Measurements from ENCODE around the gene ADARB1. TPM values are rescaled to one million over a fixed set of nuclear protein-coding genes. Genes with fewer than 3 reads are reported as not detected.

ADARB1 gene
- total RNA-seq, 1 experiment from 2014 or later: 7.9 TPM

DNA sequence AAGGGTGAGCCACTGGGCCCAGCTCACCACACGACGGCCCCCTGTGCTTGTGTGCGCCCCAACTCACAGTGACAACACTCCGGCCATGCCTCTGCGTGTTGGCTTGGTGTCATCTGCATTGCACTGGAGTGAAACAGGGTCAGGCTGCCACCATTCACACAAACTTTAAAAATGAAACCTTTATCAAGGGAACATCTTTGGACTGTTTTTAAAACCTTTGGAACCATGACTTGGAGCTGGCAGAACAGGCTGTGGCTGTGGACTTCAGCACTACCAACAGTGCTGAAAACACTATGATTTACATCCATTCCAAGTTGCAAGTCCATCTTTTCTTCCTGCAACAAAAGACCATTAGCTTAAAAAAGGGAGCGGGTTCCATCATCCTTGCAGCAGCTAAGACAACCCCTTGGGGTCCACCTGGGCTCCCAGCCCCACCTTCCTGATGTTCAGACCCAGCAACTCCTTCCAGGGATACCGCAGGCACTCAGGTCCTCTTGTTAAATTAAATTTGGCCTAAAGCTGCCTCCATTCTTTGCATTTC is 187.7 kb downstream of the ADARB1 start:
- H3K36me3 ChIP-seq: peaks cover 40% of the 10 kb centered on the region
- H3K27ac ChIP-seq: no peak overlapping the region
- peaks cover 22% of the 10 kb centered on the region for H3K27me3 ChIP-seq (replicated peaks)
- no peaks in the 10 kb centered on the region for H3K9me3 ChIP-seq (replicated peaks)
- no peak overlapping the region for H3K4me3 ChIP-seq
- H3K4me1 ChIP-seq (replicated peaks): no peaks in the 10 kb centered on the region
- no peak for DNase-seq (ENCODE audit: low read depth in 1 of 2, low spot score in 2 of 2)

DNA sequence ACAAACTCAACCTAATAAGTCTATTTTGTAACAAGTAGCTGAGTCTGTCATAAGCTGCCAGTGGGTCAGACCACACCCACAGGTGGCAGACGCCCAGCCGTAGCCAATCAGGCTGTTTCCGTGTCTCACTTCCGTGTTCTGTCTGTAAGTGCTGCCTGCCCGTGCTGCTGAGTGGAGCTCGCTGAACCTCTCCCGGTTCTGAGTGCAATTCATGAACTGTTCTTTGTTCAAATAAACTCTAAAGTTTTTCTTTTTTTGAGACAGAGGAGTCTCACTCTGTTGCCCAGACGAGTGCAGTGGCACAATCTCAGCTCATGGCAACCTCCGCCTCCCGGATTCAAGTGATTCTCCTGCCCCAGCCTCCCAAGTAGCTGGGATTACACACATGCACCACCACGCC is 188.2 kb downstream of the ADARB1 start:
- Histone ChIP-seq H3K36me3 (peaks cover 46% of the 10 kb centered on the region), H3K4me1 (replicated peaks) (no peaks in the 10 kb centered on the region), H3K9me3 (replicated peaks) (no peaks in the 10 kb centered on the region), H3K4me3 (no peak overlapping the region), H3K27me3 (replicated peaks) (peaks cover 17% of the 10 kb centered on the region), H3K27ac (no peak overlapping the region)
- no peak for DNase-seq (ENCODE audit: low read depth in 1 of 2, low spot score in 2 of 2)

DNA sequence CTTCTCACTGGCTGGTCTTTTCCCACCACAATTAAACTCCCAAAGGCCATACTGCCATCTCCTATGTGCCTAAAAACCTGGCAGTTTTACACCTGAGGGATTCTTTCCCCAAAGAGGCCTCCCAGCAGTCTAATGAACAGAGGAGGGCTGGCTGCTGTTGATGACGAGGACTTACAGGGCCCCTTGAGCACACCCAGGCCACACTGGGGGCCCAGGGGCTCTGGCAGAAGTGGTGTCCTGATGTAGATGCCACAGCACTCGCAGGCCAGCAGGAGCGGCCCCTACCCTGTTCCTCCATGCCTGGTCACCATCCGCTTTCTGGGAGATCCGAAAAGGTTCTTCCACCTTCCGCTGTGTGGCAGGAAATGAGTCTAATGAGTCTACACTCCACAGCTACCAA is 189.2 kb downstream of the ADARB1 start:
- Histone ChIP-seq H3K4me3 (no peak overlapping the region), H3K4me1 (replicated peaks) (no peaks in the 10 kb centered on the region), H3K9me3 (replicated peaks) (no peaks in the 10 kb centered on the region), H3K36me3 (peaks cover 48% of the 10 kb centered on the region), H3K27me3 (replicated peaks) (peaks cover 7% of the 10 kb centered on the region), H3K27ac (no peak overlapping the region)
- no peak for DNase-seq (ENCODE audit: low read depth in 1 of 2, low spot score in 2 of 2)

DNA sequence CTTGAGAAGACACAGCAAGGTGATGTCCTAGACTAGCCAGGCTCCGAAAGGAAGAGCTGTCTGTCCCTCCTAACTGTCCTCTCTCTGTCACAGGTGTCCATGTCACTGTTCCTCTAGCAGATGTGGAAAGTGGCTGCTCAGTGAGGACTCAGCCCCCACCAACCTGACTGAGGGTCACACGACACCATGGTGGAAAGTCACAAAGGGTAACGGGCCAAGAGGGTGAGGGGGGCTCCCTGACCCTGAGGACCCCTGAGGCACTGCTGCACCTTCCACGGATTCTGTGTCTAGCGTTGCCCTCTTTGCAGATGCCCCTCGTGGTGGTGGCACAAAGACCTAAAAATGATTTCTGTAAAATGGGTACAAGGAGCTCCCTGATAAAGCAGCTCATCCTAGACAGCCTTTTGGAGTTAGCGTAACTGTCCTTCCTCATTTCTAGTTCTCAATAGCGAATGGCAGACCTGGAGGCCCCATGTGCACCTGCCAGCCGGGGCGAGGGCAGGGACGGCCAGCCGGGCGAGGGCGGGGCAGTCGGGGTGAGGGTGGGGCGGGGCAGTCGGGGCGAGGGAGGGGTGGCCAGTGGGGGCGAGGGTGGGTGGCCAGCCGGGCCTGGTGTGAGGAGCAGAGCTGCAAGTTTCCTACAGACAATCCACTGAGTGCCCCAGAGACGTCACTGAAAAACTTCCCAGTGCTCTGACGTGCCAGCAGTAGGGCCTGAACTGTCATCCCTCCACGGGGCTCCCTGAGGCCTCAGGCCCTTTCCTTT is 189.9 kb downstream of the ADARB1 start:
- H3K27me3 ChIP-seq (replicated peaks): no peaks in the 10 kb centered on the region; the same call in 1 of the 2 replicates
- H3K27ac ChIP-seq: no peak overlapping the region
- H3K4me1 ChIP-seq (replicated peaks): no peaks in the 10 kb centered on the region
- DNase-seq (ENCODE audit: low read depth in 1 of 2, low spot score in 2 of 2): peak in 1 of 2 experiments; percentile 37
- peaks cover 48% of the 10 kb centered on the region for H3K36me3 ChIP-seq
- no peak overlapping the region for H3K4me3 ChIP-seq
- no peaks in the 10 kb centered on the region for H3K9me3 ChIP-seq (replicated peaks)

DNA sequence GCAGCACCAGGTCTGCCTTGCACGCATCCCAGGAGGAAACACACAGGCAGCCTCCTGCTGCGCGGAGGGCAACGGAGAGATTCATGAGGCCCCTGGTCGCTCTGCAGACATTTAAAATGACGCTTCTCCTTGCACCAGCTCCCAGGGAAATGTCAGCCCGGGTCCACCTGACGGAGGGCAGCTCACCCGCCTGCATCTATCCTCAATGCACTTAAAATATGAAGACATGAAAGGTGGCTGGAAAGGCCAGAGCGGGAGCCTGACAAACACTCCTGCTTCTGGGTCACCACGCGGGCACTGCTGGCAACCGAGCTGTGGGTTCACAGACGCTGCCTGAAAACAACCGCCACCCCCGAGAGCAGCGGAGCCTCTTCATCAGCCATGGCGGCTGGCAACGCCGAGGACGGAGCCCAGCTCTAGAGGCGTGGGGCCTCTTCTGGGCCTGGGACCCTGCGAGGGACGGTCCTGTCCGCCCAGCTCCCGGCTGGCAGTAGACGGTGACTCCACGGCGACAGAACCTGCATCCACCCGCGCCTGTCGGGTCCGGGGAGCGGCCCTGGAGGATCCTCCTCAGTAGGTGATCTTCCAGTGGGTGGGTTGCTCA is 190.6 kb downstream of the ADARB1 start:
- no peak overlapping the region for H3K4me3 ChIP-seq
- H3K9me3 ChIP-seq (replicated peaks): no peaks in the 10 kb centered on the region
- no peak overlapping the region for H3K27ac ChIP-seq
- DNase-seq (ENCODE audit: low read depth in 1 of 2, low spot score in 2 of 2): peak in 1 of 2 experiments; percentile 37
- H3K36me3 ChIP-seq: peaks cover 53% of the 10 kb centered on the region
- H3K27me3 ChIP-seq (replicated peaks): no peaks in the 10 kb centered on the region
- no peaks in the 10 kb centered on the region for H3K4me1 ChIP-seq (replicated peaks)

DNA sequence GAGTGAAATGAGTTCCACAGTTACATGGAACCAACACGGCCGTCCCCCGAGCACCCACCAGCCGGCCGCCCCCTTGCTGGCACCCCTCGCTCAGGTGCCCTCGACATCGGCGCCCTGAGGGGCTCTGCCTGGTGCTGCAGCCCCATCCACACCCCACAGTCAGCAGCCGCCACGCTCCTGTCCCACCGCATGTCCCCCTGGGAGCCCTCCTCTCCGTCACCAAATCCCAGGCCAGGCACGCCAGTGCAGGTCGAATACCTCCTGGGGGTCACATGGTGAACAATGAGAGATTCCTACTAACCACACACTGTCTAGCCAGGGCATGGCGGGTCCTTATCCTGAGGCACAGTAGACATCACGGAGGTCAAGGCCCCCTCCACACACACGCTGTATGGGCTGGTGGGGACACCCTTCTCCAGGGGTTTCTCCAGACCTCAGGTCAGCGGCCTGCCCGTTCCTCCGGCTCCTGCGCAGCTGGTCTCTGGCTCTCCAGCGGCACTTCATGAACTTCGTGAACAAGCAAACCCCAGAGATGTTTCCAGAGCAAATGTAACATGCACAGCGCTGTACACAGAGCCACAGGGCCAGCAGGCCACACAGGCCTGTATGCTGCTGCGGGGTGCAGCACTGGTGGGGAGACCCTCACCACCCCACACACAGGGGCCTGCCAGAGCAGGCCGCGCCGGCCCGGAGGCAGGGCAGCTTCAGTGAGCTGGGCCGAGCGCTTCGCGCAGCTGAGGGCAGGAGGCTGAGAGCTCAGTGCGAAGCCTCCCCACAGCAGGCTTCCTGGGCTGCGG is 191.5 kb downstream of the ADARB1 start:
- Histone ChIP-seq H3K4me3 (no peak overlapping the region), H3K4me1 (replicated peaks) (no peaks in the 10 kb centered on the region), H3K27ac (no peak overlapping the region), H3K36me3 (peaks cover 62% of the 10 kb centered on the region), H3K27me3 (replicated peaks) (no peaks in the 10 kb centered on the region), H3K9me3 (replicated peaks) (no peaks in the 10 kb centered on the region)
- DNase-seq (ENCODE audit: low read depth in 1 of 2, low spot score in 2 of 2): peak in 1 of 2 experiments; percentile 41

DNA sequence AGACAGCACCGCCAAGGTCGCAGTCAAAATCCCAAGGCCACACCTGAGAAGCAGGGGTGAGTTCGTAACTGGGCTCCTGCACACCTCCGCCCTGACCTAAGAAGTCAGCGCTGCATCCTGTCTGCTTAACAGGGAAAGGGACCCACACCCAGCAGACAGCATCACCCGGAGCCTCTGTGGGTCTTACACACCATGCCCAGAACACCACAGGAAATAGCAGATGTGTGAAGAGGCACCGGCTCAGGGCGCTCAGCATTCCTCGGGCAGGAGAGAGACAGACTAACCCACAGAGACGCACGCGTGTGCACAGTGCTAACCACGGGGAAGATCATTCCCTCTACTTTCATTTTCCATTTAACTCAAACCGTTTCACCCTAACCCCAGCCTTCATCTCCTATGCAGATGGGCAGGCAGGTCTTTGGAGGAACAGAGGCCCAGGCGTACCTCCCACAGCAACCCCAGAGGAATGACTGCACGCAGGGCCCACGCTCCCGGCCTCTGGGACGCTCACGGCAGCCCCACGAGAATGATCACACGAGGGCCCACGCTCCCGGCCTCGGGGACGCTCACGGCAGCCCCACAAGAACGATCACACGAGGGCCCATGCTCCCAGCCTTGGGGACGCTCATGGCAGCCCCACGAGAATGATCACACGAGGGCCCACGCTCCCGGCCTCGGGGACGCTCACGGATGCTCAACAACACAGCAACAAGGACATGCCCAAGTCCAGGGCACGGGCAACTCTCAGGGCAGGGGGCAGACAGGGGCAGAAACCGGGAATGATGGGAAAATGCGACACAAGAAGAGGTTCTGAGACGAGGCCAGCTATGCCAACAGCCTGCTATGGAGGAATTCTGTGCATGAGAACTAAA is 192.4 kb downstream of the ADARB1 start:
- H3K4me1 ChIP-seq (replicated peaks): no peaks in the 10 kb centered on the region
- 0 out of 2 replicates have a peak, but pooled peaks cover 1% of the 10 kb centered on the region for H3K9me3 ChIP-seq (replicated peaks)
- peak in 1 of 2 experiments; percentile 33 for DNase-seq (ENCODE audit: low read depth in 1 of 2, low spot score in 2 of 2)
- no peak overlapping the region for H3K4me3 ChIP-seq
- H3K36me3 ChIP-seq: peaks cover 70% of the 10 kb centered on the region
- no peak overlapping the region for H3K27ac ChIP-seq
- no peaks in the 10 kb centered on the region for H3K27me3 ChIP-seq (replicated peaks)

DNA sequence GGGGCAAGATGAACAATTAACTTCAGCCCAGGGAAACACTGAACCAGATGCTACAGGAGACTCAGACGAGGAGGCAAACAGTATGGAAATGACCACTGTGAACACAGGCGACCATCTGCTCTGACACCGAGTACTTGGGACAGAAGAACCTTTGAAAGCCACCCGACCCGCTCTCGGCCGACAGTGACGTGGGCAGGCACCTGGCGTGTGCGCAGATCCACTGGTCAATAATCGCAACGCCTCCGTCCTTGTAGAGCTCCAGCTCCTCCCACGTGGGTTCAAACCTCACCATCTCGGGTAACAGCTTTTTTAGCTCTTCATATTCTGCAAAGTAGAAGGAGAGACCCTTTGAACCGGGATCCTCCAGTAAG is 193.0 kb downstream of the ADARB1 start:
- H3K27me3 ChIP-seq (replicated peaks): no peaks in the 10 kb centered on the region
- no peak for DNase-seq (ENCODE audit: low read depth in 1 of 2, low spot score in 2 of 2)
- no peaks in the 10 kb centered on the region for H3K4me1 ChIP-seq (replicated peaks)
- 0 out of 2 replicates have a peak, but pooled peaks cover 4% of the 10 kb centered on the region for H3K9me3 ChIP-seq (replicated peaks)
- peaks cover 73% of the 10 kb centered on the region for H3K36me3 ChIP-seq
- H3K4me3 ChIP-seq: no peak overlapping the region
- no peak overlapping the region for H3K27ac ChIP-seq

DNA sequence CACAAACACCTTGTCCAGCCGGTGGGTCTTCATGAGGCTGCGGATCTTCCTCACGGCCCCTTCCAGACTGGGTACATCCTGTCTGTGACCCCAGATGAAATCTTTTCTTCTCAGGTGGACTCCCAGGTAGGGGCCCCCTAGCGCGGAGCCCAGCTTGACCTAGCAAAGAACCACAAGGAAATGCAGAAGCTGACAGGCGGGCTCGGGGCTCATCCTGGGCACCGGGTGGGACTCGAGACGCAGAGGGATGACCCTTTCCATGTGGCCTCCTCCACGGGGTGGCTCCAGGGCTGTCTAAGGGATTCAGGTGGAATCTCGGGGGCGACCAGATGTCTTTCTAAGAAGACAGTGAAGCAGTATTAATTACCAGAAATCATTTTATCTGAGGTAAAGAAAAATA is 195.5 kb downstream of the ADARB1 start:
- Histone ChIP-seq H3K36me3 (peaks cover 82% of the 10 kb centered on the region), H3K4me1 (replicated peaks) (no peaks in the 10 kb centered on the region), H3K4me3 (no peak overlapping the region), H3K27me3 (replicated peaks) (no peaks in the 10 kb centered on the region), H3K27ac (no peak overlapping the region), H3K9me3 (replicated peaks) (peaks cover 7% of the 10 kb centered on the region; the same call in 1 of the 2 replicates)
- peak in 1 of 2 experiments; percentile 35 for DNase-seq (ENCODE audit: low read depth in 1 of 2, low spot score in 2 of 2)

DNA sequence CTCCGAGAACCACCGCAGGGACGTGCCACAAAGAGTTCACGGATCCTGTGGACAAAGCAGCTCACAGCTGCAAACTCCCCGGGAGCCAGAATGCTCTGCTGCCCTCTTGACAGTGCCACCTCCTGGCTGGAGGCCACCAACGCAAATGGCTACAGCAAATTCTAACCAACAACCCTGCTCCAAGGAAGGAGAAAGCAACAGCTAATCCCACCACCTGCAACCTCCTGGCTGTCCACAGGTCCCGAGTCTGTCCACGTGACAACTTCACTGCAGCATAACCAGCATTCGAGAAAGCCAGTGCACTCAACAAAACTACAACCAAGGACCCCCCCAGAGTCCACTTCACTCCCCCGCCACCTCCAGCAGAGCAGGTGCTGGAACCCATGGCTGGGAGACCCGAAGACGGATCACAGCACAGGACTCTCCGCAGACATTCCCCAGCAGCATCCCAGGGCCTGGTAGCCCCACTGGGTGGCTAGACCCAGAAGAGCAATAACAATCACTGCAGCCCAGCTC is 196.0 kb downstream of the ADARB1 start:
- H3K9me3 ChIP-seq (replicated peaks): peaks cover 7% of the 10 kb centered on the region; the same call in 1 of the 2 replicates
- no peaks in the 10 kb centered on the region for H3K4me1 ChIP-seq (replicated peaks)
- no peak overlapping the region for H3K4me3 ChIP-seq
- DNase-seq (ENCODE audit: low read depth in 1 of 2, low spot score in 2 of 2): peak in 1 of 2 experiments; percentile 45
- no peak overlapping the region for H3K27ac ChIP-seq
- H3K36me3 ChIP-seq: peaks cover 82% of the 10 kb centered on the region
- no peaks in the 10 kb centered on the region for H3K27me3 ChIP-seq (replicated peaks)
